Measurements from ENCODE around the gene ORAI2. TPM values are rescaled to one million over a fixed set of nuclear protein-coding genes. Genes with fewer than 3 reads are reported as not detected.

The ORAI2 gene
- total and polyA plus RNA-seq, 9 donors, result 3.2 to 18.9 (median 15.6) TPM

DNA sequence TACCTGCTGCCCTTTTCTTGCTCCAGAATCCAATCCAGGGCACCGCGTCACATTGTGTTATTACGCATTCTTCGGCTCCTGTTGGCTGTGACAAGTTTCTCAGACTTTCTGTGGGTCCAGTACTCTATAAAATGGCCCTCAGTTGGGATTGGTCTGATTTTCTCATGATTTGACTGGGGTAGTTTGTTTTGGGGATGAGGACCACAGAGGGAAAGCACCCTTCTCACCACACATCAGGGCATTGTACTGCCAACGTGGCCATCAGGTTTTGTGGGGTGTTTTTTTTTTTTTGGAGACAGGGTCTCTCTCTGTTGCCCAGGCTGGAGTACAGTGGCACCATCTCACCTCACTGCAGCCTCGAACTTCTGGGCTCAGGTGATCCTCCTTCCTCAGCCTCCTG, 17.0 kb upstream of the ORAI2 start:
- DNase-seq, result no peak
- Histone ChIP-seq H3K4me1 (ENCODE audit: insufficient read depth) (no peaks in the 10 kb centered on the region), H3K9me3 (no peaks in the 10 kb centered on the region), H3K27ac (no peak overlapping the region), H3K27me3 (no peaks in the 10 kb centered on the region), H3K4me3 (no peak overlapping the region), H3K36me3 (no peaks in the 10 kb centered on the region)
- intact Hi-C loops (cut with DNase I), result no loop called here
- TF ChIP-seq CTCF (IDR thresholded peaks at IDR 0.05), result no peak
- no peak for TF ChIP-seq POLR2A (IDR thresholded peaks at IDR 0.05)
- WGBS, 3 donors, result 90 to 93% (median 93%) methylated on average over 6 of the region's 6 CpGs

DNA sequence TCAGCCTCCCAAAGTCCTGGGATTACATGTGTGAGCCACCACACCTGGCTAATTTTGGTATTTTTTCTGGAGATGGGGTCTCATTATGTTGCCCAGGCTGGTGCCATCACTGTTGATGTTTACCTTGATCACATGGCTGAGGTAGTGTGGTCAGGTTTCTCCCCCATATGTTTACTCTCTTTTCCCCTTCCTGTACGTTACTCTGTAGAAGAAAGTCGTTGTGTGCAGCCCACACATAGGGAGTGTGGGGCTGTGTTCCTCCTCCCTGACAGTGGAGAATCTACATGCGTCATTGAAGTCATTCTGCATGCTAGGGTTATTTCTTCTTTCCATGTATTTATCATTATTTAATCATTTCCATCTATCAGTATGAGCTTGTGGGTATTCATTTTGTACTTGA, 16.3 kb upstream of the ORAI2 start:
- no peak overlapping the region for H3K27ac ChIP-seq
- H3K4me3 ChIP-seq, result no peak overlapping the region
- no peak for DNase-seq
- no peaks in the 10 kb centered on the region for H3K27me3 ChIP-seq
- H3K9me3 ChIP-seq, result no peaks in the 10 kb centered on the region
- no peak for TF ChIP-seq CTCF (IDR thresholded peaks at IDR 0.05)
- no peak for TF ChIP-seq POLR2A (IDR thresholded peaks at IDR 0.05)
- no peak for TF ChIP-seq EP300 (IDR thresholded peaks at IDR 0.05)
- intact Hi-C loops (cut with DNase I), result no loop called here
- 74 to 79% (median 78%) methylated on average over 3 of the region's 3 CpGs for WGBS, 3 donors
- no peaks in the 10 kb centered on the region for H3K4me1 ChIP-seq (ENCODE audit: insufficient read depth)
- H3K36me3 ChIP-seq, result no peaks in the 10 kb centered on the region

- Histone ChIP-seq H3K4me1 (ENCODE audit: insufficient read depth) (no peaks in the 10 kb centered on the region), H3K9me3 (no peaks in the 10 kb centered on the region), H3K4me3 (no peak overlapping the region), H3K36me3 (no peaks in the 10 kb centered on the region), H3K27me3 (no peaks in the 10 kb centered on the region), H3K27ac (no peak overlapping the region)
- DNase-seq, result no peak
- intact Hi-C loops (cut with DNase I), result no loop called here
- WGBS, 3 donors, result 90 to 97% (median 95%) methylated on average over 5 of the region's 5 CpGs
- TF ChIP-seq POLR2A (IDR thresholded peaks at IDR 0.05) (no peak), CTCF (IDR thresholded peaks at IDR 0.05) (no peak), EP300 (IDR thresholded peaks at IDR 0.05) (no peak)
These were observed 14.8 kb upstream of the ORAI2 start for GRCh38 chr7:102418592-102418991.

GRCh38 chr7:102421706-102422240, 11.6 kb upstream of the ORAI2 start:
- Histone ChIP-seq H3K4me3 (no peak overlapping the region), H3K27ac (no peak overlapping the region), H3K36me3 (no peaks in the 10 kb centered on the region), H3K9me3 (no peaks in the 10 kb centered on the region), H3K27me3 (no peaks in the 10 kb centered on the region), H3K4me1 (ENCODE audit: insufficient read depth) (no peaks in the 10 kb centered on the region)
- 86 to 91% (median 89%) methylated on average over 10 of the region's 10 CpGs for WGBS, 3 donors
- intact Hi-C loops (cut with DNase I), result no loop called here
- no peak for TF ChIP-seq CTCF (IDR thresholded peaks at IDR 0.05)
- TF ChIP-seq EP300 (IDR thresholded peaks at IDR 0.05), result no peak
- no peak for DNase-seq
